ENCODE data around the gene CEP135.
"Not testable (repeated sequence)": the region's sequence is repeated elsewhere in the genome, so short reads cannot be mapped to it uniquely, and the experiment has no call there.

The CEP135 gene

GRCh38 chr4:56026596-56026995, 77.9 kb downstream of the CEP135 start:
- DNase-seq: no peak

GRCh38 chr4:56028165-56028564, 79.4 kb downstream of the CEP135 start:
- DNase-seq: no peak

GRCh38 chr4:56038487-56039162, 89.9 kb downstream of the CEP135 start:
- peak in 3 of 14 donors; percentile 2 to 12 (median 8) for DNase-seq

- no peak for DNase-seq
These were observed 92.1 kb downstream of the CEP135 start for GRCh38 chr4:56040842-56041241.

GRCh38 chr4:56042225-56042624, 93.5 kb downstream of the CEP135 start:
- no peak for DNase-seq

GRCh38 chr4:56048383-56048701, 99.6 kb downstream of the CEP135 start:
- DNase-seq: no peak

- peak in 13 of 14 donors; percentile 17 to 79 (median 48) for DNase-seq
These were observed 100.1 kb downstream of the CEP135 start for GRCh38 chr4:56048702-56049431.

- DNase-seq: no peak
These were observed 101.9 kb downstream of the CEP135 start for GRCh38 chr4:56050625-56051024.

- DNase-seq: no peak
These were observed 102.4 kb downstream of the CEP135 start for GRCh38 chr4:56051029-56051709.

GRCh38 chr4:56051710-56052075, 102.9 kb downstream of the CEP135 start:
- DNase-seq: no peak

- no peak for DNase-seq
These were observed 103.7 kb downstream of the CEP135 start for GRCh38 chr4:56052481-56052880.

GRCh38 chr4:56052966-56053365, 104.2 kb downstream of the CEP135 start:
- DNase-seq: no peak

- DNase-seq: no peak
These were observed 106.6 kb downstream of the CEP135 start for GRCh38 chr4:56055027-56055977.

GRCh38 chr4:56055991-56056390, 107.2 kb downstream of the CEP135 start:
- DNase-seq: no peak

GRCh38 chr4:56058555-56058954, 109.8 kb downstream of the CEP135 start:
- no peak for DNase-seq

GRCh38 chr4:56060036-56060435, 111.3 kb downstream of the CEP135 start:
- no peak for DNase-seq

- no peak for DNase-seq
These were observed 113.4 kb downstream of the CEP135 start for GRCh38 chr4:56062106-56062505.

GRCh38 chr4:56062526-56063145, 113.9 kb downstream of the CEP135 start:
- DNase-seq: no peak

GRCh38 chr4:56066493-56066892, 117.7 kb downstream of the CEP135 start:
- DNase-seq: no peak

GRCh38 chr4:56067826-56068225, 119.1 kb downstream of the CEP135 start:
- no peak for DNase-seq

GRCh38 chr4:56072730-56073129, 124.0 kb downstream of the CEP135 start:
- not testable (repeated sequence) for DNase-seq

GRCh38 chr4:56077676-56078075, 128.9 kb downstream of the CEP135 start:
- no peak for DNase-seq

All from C1 segment of cervical spinal cord (tissue), 14 donors.